Glomerular visceral epithelial cell (primary cell): Measurements from ENCODE around the gene SLC25A51.

Experiments used
- DNase-seq: peaks from one replicate; pipeline ENCODE4 v3.0.0-alpha.2; 2016; ENCODE audit errors: extremely low spot score

The SLC25A51 gene, protein sequence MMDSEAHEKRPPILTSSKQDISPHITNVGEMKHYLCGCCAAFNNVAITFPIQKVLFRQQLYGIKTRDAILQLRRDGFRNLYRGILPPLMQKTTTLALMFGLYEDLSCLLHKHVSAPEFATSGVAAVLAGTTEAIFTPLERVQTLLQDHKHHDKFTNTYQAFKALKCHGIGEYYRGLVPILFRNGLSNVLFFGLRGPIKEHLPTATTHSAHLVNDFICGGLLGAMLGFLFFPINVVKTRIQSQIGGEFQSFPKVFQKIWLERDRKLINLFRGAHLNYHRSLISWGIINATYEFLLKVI

DNA sequence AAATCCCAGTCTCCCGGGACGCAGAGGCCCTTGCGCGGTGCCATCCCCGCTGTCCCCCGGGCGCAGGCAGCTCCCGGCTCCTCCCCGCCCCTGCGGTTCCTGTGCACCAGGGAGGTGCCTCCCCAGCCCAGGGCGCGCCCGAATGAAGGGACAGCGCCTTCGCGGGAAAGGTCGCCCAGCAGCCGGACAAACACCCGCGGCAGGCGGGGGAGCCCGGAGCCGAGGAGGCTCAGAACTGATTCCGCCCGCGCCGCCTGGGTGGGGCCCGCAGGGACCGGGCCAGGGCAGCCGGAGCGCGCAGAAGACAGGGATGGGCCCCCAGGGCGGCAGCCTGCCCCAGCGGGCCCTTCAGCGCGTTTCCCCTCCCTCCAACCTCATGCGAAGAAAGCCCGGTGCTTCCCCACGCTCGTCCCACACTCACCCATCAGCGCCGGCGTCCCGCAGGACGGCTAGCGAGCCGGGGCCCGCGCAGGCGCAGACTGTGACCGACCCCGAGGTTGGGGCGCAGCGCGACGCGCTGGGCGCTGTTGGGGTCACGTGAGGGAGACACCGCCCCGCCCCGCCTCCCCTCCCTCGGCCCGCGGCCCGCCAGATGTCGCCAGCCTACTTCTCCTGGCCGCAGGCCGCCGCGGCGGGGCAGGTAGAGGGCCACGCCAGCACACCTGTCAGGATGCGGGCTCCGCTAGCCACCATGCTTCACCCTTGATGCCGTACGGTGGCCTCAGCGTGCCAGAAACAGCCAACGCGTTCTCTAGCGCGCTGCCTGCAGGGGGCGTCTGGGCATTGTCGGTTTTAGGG lies at the start of gene SLC25A51:
TSS of gene SLC25A51 (minus strand) at position 481 of the 798 bp plus-strand sequence. CDS start 15,577 bp downstream, outside the sequence.
- DNase-seq = peak; percentile 91

DNA sequence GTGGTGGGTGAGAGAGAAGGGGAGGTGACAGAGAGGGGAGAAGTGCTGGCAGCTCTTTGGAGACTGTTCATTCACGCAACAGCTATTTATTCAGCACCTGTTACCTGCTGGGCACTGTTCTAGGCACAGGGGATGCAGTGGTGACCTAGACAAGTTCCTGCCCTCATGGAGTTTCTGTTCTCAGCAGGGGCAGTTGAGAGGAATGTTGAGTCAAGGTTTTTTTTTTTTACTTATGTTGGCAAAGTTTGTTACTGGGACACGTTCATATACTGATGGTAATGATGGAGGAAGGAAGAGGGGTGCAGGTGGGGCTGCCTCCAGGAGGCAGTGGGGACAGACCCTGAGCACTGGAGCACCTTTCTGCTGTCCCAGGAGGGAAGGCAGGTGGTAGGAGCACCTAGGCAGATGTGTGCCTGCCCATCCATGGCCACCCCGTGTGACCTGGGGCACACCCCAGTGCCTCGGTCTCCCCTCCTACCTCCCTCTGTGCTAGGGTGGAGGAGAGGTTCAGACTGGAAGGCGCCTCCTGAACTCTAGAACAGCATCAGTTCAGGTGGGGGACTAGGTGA lies 49.4 kb upstream of the SLC25A51 start:
- DNase-seq = no peak

DNA sequence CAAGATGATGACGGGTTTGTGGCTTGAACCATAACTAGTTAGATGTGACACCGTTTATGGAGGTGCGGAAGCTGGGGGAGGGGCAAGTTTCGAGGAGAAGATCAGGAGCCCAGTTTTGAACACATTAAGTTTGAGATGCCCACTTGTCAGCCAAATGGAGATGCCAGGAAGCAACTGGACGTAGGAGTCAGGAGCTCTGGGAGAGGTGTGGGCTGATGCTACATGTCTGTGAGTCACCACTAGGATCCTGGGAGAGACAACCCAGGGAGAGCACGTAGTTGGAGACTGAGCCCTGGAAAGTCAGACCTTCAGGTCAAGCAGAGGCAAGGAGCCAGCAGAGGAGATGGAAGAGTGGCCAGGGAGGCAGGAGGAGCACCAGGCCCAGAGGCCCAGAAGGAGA lies 48.8 kb upstream of the SLC25A51 start:
- peak; percentile 88 for DNase-seq

DNA sequence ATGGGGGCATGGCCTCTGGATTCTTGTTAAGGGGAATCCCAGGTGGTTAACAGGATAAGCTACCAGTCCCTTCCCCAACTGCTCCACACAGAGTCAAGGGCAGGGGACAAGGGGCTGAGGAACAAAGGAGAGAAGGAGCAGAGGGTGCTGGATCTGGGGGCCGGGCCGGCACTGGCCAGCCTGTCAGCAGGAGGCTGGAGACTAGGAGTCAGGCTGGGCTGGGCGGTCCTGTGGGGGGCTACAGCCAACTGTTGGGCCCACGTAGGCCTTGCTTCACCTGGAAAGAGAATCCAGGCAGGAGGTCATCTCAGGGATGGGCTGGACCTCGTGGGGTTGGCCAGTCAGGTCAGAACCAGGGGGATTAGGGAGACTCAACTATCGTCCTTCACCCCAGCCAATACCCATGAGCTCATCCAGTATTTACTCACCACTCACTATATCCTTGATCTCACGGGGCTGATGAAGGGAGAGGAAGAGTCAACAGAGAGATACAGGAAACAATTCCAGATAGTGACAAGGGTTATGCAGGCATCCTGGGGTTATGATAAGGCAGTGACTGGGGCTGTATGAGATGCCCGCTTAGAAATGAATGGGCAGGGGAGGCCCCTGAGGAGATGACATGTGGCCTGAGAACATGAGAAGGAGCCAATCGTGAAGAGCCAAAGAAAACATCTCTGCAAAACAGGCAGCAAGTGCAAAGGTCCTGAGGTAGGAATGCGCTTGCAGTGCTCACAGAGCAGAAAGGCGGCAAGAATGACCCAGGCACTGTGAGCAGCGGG lies 47.9 kb upstream of the SLC25A51 start:
- DNase-seq = no peak

DNA sequence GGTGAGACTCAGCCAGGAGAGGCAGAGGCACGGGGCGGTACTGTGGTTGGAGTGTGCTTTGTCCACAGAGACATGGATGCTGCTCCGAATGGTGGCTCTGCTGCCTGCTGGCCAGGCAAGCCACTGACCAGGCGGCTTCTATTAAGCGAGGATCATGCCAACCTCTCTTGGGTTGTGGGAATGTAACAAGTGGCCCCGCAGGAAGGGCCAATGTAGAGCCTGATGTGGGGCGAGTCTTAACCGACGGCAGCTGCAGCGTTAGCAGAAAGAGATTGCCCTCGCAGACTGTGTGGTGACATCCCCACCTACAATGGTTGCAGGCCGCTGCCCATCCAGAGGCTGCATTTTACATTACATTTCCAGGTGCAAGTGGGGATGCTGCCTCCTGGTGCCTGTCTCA lies 46.6 kb upstream of the SLC25A51 start:
- DNase-seq = no peak

DNA sequence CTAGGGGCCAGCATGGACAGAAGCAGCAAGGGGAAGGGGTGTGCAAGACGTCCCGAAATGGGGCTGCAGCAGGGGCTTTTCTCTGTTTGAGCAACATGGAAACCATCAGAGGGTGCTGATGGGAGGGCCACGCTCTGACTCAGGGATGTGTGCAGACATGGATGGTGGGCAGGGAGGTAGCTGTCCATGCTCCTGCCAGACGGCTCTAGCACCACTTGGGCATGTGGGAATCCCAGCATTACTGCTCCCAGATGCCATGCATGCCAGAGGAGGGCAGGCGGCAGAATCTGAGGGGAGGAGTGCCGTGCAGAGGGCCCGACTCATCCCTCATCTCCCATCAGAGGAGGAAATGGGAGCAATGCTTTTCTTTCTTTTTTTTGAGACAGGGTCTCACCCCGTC lies 45.6 kb upstream of the SLC25A51 start:
- DNase-seq = peak; percentile 78

DNA sequence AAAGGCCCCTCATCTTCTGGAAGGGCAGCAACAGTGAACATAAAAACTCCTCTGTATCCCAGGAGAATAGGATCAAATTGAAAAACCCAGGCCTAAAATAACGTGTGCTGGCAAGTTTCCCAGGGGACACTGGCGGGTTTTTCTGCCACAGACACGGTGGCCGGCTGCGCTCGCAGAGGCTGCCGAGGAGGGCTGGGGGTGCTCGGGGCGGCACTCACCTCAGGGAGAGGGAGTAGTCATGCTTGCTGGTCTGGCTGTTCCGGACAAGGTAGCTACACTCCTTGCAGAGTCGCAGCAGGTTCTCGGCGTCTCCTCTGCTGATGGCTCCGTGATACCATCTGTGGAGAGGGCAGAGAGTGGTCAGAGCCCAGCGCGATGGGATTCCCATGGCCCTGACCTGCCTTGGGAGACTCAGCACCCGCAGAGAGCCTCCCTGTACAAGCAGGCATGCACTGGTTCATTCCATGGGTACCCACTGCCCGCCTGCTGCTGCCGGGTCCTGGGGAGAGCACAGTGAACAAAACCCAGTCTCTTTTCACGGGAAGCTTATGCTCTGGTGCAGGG lies 44.6 kb upstream of the SLC25A51 start:
- DNase-seq = no peak

DNA sequence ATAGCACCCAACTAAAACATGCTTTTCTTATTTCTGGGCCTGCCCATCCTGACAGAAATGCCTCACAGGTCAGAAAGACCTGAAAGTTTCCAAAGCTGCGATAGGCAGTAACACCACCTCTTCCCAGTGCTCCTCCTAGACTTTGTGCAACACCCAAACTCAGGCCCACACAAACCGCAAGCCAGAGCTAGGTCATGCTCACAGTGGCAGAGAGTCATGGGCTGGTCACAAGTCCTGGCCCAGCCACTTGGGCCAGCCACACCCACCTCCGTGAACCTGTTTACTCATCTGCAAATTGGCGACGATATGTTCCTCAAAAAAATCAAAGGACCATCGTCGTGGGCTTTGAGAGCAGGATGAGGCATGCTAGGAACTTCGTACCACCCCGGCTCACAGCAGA lies 44.0 kb upstream of the SLC25A51 start:
- DNase-seq = peak; percentile 47

DNA sequence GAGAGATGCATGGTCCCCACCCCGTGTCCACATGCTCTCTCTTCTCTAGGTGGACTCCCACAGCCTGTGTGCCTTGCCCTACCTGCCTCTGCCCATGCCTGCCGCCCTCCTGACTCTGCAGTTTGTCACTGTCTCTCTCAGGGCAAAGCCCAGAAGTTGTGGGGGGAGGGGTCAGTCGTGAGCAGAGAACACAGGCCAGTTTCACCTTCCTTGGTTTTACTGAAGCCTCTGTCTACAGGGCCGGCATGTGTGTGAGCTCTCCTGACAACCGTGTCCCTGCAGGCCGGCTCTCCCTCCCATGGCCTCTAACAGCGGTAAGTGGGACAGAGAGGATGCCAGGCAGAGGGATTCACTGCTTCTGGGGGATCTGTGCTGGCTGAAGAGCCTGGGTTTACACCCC lies 43.5 kb upstream of the SLC25A51 start:
- DNase-seq = no peak

DNA sequence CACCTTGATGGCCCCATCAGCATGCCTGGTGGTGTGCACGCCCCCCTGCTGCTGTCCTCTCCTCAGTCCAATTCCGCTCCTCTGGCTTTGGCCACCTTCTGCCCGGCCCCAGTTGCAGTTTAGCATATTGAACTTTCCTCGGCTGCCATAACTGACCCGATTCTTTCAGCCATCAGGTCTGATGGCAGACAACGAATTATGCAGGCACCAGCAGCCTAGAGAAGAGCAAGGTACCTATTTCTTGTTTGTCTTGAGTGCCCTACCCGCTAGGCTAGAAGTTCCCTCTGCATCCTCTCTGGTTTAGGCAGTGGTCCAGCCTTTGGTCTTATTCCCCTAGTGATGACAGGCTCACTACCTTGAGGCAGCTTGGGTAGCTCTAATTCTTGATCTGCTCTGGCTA lies 43.0 kb upstream of the SLC25A51 start:
- DNase-seq = no peak

DNA sequence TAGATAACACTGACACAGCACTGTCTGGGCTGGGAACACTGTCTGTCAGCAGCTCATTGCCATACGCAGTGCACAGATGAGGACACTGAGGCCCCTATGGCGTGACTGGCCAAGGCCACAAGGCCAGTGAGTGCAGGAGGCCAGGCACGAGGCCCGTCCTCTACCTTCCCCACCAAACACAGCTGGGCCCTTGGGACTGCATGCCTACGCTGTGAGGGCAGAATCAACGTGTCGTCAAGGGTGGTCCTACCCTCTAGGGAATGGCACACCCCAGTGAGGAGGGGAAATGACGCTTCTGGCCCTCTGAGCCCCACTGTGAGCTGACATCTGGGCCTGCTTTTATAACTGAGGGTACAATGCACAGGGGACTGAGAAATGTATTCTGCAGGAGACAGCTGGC lies 42.1 kb upstream of the SLC25A51 start:
- DNase-seq = no peak

DNA sequence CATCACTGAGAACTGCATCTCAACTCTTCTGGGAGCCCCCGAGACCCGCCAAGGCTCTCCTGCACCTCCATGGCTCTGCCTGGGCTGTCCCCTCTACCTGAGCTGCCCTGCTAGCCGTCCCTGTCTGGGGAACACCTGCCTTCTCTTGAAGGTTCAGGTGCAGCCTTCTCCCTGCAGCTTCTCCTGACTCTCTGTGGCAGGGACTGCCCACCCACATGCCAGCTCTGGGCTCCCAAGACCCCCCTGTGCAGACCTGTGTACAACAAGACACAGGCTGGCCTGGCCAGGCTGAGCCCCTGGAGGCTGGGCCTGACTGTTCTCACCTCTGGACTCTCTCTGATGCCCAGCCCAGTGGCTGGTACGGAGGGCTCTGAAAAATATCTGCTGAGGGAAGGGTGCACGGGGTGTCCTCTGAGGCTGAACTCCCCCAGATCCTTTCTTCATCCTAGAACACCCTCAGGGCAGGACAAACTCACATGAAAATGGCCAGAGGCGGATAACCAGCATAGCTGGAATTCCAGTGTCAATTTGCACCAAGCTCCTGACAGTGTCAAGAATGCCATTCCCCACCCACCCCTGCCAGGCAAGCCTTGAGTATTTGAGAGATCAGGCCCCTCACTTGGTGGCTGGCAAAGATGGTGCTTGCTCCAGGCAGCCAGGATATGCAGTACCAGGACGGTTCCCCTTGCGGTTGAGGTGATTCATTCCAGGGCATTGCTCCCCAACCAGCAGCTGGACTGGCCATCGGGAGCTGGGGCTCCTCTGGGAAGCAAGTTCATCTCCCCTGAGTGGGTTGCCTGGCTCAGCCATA lies 40.9 kb upstream of the SLC25A51 start:
- DNase-seq = peak; percentile 80

DNA sequence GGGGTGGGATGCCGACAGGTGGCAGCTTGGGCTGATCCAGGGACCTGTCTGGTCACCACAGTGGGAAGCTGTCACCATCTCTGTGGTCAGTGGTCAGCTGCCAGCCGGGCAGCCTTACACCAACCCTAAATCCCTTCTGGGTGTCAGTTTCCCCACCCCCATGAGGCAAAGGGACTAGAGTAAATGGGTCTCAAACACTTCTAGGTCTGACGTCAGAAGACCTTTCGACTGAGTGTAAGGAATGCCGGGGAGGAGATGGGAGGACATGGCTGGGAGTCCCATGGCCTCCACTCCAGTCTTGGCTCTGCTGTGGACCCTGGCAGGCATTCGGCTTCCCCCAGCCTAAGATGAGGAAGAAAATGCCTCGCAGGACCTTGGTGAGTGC lies 40.3 kb upstream of the SLC25A51 start:
- DNase-seq = no peak

DNA sequence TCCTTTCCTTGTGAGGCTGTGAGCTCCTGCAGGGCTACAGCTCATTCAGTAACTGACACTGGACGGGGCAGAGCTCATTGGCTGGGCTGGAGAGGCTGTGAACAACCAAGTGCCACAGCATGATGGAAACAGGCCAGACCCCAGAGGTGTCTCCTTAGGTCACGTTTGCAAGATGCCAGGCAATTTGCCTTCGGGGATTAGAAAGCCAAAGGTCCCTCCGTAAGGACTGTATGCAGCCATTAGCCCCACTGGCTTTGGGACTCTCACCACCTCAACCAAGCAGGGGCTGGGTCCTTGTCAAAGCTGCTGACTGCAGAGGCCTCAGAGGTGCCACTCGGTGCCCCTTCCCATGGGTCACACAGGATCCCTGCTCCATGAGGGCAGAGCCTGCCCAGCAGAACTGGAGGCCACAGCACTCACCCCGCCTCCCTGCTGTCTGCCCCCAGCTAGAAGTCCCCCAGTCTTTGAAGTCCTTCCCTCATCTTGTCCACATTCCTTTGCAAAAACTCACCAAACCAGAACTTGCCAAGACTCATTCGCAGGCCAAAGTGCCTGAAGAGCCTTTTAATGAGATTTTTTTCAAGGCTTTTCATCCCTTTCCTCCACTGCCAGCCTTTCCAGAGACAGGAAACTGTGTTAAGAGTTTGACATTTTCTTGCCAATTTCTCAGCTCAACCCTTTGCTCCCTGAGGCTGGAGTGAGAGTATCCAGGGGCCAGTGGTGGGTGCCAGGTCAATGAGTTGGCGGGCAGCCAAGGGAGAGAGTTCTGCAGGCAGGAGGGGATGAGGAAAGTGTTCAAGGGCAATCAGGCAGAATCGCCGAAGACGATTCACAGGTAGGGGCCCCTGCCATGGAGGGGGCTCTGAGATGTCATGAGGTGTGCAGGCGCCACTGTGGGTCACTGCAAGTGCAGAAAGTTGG lies 39.7 kb upstream of the SLC25A51 start:
- DNase-seq = peak; percentile 88

DNA sequence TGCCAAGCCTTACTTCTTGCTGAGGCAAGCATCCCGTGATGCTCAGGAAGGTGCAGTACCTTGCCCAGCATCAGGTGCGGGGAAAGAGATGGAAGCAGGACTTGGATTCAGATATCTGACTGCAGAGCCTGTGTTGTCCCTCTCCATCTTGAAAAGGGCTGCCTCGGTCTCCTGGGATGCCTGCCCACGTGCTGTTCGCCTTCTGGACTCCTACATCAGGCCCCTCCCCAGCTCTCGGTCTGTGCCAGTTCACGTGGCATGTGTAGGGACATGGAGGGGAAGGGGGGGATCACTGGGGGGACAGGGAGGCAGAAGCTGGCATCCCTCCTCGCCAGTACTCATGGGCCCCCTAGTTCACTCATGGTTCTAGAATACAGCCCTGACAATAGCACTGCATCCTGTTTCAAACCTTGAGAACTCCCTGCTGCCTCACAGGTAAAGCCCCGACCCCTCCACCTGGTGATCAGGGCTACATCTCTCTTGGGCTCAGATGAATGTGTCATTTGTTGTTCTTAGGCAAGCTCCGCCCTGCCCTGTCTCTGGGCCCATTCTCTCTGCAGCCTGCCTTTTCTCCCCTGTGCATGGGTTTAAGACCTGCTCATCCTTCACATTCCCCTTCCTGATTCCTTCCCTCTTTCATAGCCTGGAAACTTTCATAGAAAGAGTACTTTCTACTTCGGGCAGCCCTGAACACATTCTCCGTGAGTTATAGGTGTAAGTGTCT lies 38.9 kb upstream of the SLC25A51 start:
- no peak for DNase-seq

DNA sequence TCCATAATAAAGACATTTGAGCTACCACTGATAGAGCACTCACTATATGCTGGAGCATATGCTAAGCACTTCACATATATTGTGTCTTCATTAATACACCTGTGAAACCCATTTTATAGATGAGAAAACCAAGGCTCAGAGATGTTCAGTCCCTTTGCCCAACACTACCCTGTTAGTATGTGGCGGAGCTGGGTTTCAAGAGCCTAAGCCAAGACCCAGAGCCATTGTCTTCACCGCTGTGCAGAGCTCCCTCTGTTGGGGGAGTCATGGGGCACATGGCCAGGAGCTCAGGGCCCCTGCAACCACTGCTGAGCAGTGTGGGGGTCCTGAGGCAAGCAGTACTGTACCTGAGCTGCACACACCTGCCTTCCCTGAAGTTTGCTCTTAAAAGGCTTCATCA lies 37.3 kb upstream of the SLC25A51 start:
- no peak for DNase-seq

DNA sequence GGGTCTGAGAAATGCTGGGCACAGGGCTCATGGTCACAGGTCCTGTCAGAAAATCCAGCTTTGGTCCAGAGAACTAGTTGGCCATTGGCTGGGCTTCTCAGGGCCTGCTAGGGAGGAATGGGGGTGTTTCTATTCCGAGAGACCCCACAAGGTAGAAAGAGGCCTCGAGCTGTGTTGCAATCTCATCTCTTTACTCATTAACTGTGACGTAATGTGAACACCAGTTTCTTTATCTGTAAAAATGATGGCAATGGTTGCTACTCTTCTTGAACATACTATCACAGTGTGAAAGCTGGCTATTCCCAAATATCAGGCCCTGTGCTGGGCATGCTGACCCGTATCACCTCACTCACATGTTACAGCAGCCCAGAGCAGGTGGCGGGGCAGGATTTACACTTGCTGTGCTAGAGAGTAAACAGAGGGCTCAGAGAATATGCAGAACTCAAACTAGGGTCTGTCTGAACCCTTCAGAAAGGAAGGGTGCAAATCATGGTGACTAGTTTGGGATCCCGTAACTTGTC lies 35.7 kb upstream of the SLC25A51 start:
- no peak for DNase-seq

DNA sequence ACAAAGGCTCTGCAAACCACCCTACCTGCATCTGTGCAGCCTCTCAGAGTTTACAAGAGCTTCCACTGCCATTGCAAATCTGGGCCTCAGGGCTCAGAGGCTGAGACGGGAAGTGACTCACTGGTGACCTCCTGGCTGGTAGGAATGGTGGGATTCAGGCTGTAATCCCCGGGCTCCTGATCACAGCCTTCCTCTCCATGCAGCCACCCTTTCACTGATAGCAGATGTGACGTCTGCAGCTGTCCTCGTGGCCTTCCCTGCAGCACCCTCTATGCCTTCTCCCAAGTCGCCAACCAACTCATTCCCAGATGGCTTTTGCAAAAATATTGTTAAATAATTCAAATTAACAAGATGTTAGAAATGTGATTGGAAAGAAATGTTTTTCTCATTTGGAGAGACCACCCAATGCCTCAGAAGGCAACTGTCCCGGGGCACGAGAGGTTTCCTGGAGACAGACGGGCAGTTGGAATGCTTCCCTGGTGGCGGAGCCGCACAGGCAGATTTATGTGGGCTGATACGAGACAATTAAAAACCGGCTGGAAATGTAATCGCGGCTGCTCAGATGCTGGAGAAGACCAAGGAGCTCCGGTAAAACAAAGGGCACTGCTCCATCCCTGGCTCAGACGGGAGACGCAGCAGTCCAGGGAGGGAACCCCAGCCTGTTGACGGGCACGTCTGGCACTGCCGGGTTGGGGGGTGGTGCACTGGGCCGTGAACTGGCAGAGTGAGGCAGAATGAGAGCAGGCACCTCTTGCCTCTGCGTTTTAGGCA lies 34.4 kb upstream of the SLC25A51 start:
- peak; percentile 78 for DNase-seq
